NCI-H345 treated with DMSO at 0.1 percent for 48 hours (cell line): ENCODE data around the gene ADAMTS17.
"Not testable (repeated sequence)": the region's sequence is repeated elsewhere in the genome, so short reads cannot be mapped to it uniquely, and the experiment has no call there.

Experiments used
- DNase-seq: peaks from one replicate; lab custom pipeline; 2025; ENCODE audit not compliant: unreplicated experiment; lab: John Stamatoyannopoulos, UW

ADAMTS17 gene

DNA sequence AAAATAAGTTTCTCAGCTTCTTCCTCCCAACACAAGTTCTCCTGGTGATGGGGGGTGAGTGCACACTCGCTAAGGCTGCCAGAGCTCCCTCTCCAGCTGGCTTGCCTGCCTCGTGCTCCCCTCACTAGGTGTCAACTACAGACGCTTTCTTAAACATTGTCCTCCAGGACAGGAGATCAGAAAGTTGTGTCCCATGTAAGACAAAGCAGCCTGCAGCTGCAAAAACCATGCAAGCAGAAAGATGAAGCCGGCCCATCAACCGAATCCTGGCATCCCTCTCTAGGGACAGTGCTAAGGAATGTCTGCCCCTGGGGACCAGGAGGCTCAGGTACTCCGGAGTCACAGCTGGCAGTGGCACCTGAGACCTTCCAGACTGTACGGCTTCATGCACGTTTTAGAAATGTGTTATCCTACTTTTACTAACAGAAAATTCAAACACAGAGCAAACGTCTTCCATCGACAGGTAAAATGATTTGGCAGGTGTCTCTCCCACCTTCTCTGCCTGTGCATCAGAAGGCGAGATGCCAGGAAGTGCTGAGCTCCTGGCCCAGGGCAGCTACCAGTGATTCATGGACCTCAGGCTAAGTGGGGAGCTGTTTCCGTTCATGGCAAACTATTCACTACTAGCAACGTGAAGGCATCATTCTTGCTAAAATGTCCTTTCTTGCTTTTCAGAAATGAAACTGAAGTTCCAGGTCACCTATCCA lies 246.1 kb downstream of the ADAMTS17 start:
- DNase-seq, result no peak

DNA sequence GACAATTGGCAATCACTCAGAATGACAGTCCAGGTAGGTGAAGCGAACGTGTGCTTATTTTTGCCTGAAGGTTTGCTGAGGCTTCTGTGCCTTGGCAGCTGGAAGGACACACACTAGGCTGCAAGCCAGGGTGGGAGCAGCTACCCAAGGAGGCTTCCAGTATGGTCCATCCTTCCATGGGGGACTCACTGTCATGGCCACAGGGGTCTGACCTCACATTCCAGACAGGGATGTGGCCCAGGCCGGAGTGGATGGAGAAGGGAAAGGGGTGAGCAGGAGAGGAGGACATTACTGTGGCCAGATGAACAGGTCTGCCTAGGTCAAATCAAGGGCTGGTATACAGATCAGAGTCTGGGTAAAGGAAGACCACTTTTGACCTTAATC lies 247.7 kb downstream of the ADAMTS17 start:
- DNase-seq, result no peak

- no peak for DNase-seq
These were observed 248.3 kb downstream of the ADAMTS17 start for GRCh38 chr15:100093211-100094126.

DNA sequence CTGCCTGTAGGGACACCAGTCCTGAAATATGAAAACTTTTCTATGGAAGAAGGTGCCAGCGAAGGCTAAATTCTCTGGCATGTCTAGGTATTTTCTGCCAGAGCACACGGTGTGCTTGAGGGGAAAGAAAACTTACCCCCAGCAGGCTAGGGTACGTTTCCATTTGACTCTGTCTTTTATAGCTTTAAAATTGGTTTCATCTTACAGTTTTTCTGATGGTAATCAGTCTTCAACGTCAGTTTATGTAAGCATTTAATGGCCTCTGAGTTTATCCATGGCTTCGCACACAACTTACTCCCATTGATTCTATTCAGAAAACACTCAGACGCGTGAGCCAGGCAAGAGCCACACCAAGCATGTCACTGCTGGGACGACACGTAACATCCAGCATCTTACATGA lies 249.7 kb downstream of the ADAMTS17 start:
- no peak for DNase-seq

GRCh38 chr15:100090411-100090810 lies 251.4 kb downstream of the ADAMTS17 start:
- no peak for DNase-seq

DNA sequence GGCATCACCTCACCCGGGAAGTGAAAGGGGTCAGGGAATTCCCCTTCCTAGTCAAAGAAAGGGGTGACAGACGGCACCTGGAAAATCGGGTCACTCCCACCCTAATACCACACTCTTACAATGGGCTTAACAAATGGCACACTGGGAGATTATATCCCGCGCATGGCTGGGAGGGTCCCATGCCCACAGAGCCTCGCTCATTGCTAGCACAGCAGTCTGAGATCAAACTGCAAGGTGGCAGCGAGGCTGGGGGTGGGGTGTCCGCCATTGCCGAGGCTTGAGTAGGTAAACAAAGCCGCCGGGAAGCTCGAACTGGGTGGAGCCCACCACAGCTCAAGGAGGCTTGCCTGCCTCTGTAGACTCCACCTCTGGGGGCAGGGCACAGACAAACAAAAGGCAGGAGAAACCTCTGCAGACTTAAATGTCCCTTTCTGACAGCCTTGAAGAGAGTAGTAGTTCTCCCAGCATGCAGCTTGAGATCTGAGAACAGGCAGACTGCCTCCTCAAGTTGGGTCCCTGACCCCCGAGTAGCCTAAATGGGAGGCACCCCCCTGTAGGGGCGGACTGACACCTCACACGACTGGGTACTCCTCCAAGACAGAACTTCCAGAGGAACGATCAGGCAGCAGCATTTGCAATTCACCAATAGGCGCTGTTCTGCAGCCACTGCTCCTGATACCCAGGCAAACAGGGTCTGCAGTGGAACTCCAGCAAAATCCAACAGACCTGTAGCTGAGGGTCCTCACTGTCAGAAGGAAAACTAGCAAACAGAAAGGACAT lies 257.5 kb downstream of the ADAMTS17 start:
- DNase-seq, result not testable (repeated sequence)

DNA sequence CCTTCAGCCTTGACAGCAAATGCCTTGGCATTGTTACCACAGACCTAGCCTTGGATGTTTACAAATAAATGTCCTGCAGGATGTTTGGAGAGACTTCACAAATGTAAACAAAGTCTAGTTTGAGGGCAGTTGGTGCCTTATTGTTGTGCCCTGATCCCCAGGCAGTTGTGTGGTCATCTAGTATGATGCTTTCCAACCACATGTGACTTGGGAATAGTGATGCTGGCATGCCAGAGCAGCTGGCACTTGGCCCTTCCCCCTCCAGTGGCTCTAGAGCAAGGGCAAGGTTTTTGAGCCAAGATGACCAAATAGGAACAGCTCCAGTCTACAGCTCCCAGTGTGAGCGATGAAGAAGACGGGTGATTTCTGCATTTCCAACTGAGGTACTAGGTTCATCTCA lies 258.2 kb downstream of the ADAMTS17 start:
- DNase-seq, result no peak

- no peak for DNase-seq
These were observed 258.9 kb downstream of the ADAMTS17 start for GRCh38 chr15:100082761-100083402.

- DNase-seq, result no peak
These were observed 260.3 kb downstream of the ADAMTS17 start for GRCh38 chr15:100081454-100081853.

- DNase-seq, result no peak
These were observed 263.1 kb downstream of the ADAMTS17 start for GRCh38 chr15:100078511-100079220.

GRCh38 chr15:100075229-100075628 lies 266.5 kb downstream of the ADAMTS17 start:
- no peak for DNase-seq

DNA sequence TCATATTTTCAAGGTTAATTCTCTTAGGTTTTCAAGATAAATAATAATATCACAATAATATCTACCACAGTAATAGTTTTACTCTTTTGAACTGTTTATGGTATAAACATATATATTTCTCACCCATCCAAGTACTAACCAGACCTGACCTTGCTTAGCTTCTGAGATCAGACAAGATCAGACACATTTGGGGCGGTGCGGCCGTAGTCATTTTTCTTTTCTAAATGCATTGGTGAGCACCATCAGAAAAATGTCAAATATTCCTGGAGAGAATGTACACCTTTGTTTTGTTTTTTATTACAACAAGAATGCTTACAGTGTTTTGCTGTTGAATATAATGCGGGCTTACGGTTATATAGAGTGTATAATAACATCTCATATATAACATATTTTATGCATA lies 267.8 kb downstream of the ADAMTS17 start:
- no peak for DNase-seq

DNA sequence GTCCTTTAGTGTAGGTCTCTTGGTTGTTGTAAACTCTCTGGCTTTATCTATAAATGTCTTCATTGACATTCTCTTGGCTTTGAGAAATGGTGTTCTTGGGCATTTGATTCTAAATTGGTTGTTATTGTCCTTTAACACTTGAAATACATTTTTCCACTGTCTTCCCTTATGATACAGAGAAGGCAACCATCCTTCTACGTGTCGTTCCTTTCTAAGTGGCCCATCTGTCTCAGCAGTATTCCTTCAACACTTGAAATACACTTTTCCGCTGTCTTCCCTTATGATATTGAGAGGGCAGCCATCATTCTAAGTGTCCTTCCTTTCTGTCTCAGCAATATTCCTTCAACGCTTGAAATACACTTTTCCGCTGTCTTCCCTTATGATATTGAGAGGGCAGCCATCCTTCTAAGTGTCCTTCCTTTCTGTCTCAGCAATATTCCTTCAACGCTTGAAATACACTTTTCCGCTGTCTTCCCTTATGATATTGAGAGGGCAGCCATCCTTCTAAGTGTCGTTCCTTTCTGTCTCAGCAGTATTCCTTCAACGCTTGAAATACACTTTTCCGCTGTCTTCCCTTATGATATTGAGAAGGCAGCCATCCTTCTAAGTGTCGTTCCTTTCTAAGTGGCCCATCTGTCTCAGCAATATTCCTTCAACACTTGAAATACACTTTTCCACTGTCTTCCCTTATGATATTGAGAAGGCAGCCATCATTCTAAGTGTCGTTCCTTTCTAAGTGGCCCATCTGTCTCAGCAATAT lies 275.1 kb downstream of the ADAMTS17 start:
- DNase-seq, result not testable (repeated sequence)

GRCh38 chr15:100061944-100062343 lies 279.8 kb downstream of the ADAMTS17 start:
- peak; percentile 27 for DNase-seq

DNA sequence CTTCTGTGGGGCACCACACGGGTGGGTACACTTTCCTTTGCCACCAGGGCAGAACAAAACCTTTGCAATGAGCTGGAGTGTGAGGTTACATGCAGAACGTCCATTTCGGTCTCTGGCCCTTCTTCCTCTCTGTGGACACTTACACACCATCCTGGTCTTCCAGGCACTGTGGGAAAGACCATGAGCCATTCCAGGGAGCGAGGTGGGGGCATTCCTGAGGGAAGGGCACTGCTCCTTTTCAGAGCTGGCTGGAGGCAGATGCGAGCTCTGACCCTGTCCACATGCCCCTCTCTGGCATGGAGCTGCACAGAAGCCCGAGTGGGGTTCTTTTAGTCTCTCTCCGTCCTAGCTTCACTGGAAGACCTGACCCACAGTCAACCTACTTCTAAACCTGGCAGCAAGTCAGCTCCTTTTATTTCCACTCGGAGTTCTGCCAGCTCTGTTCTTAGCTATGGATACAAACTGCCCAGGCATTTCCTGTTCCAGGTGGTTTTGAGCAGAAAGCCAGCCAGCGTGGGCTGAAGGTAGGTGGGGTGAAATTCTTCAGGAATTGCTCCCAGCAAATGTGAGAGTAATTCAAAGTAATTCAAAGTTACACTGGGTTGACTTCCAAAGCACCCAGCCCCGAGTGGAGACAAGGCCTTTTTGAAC lies 281.4 kb downstream of the ADAMTS17 start:
- no peak for DNase-seq

DNA sequence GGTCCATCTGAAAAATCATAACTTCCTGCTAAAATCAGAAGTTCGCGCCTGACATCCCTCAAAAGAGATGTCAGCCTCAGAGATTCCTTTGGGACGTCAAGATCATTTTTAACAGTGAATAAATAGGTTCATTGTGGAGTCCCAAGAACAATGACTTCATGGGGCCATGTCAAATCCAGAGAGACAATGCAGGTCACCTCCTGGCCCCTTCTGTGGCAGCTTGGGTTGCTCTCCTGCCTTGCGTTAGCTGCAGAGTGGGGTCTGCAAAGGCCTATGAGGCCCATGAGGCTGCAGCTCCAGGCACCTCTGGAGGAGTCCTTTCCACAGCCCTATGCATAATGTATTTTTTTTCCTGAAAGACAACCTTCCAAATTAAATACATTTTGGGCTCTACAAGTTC lies 282.3 kb downstream of the ADAMTS17 start:
- no peak for DNase-seq

DNA sequence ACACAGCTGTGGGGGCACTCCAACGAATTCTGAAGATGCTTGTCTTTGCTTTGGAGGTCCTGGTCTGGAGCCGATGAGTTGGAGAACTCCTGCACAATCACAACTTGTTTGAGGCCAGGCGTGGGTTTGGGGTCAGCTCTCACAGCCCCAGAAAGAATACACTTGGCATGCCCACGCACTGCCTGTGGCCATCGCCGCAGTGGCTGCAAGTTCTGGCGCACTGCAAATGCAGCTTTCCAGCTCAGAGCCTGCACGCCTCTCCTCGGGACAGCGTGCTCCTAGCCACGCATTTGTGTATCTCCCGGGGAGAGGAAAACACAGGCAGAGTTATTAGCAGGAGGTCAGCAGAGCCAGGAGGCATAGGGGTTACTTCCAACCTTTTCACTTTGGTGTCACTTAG lies 282.7 kb downstream of the ADAMTS17 start:
- no peak for DNase-seq

GRCh38 chr15:100058458-100058857 lies 283.3 kb downstream of the ADAMTS17 start:
- DNase-seq, result no peak

DNA sequence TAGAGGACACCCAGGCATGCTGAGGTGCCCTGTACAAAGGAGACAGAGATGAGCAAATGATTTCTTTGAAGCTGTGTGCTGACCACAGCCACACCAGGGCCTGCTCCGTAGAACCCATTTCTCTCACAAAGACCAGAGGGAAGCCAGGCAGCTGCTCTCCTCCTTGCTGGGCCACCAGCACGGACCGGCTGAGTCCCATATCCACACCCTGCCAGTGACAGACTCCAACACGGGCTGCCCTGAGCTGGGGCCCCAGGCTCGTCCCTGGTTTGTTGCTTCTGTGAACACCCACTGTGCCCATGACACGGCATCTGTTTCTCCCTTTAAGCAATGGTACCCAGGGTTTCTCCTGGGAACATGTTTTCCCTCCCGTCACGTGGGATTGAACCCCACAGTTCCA lies 284.5 kb downstream of the ADAMTS17 start:
- no peak for DNase-seq
